ENCODE measurements around the gene MIA. TPM values are rescaled to one million over a fixed set of nuclear protein-coding genes. Genes with fewer than 3 reads are reported as not detected.

MIA gene
- total and polyA plus RNA-seq, 2 of the 8 experiments (the other 6 are each of a cell fraction or from before 2014, with no cell fraction given) = not detected

- TF ChIP-seq JUND (IDR thresholded peaks at IDR 0.05; ENCODE audit: low read length) (no peak), SAP30 (IDR thresholded peaks at IDR 0.05; ENCODE audit: insufficient read depth, insufficient replicate concordance, low read length) (no peak), TEAD4 (IDR thresholded peaks at IDR 0.05; ENCODE audit: low read depth, low read length) (no peak), RBBP5 (IDR thresholded peaks at IDR 0.05; ENCODE audit: borderline replicate concordance, low read depth, low read length) (no peak), RFX5 (IDR thresholded peaks at IDR 0.05; ENCODE audit: borderline replicate concordance, low read depth, low read length) (no peak)
These were observed 29.5 kb downstream of the MIA start (continued) for GRCh38 chr19:40804783-40805242.

All from H1 (cell line).